ENCODE measurements around the gene GATA1. TPM values are rescaled to one million over a fixed set of nuclear protein-coding genes. Genes with fewer than 3 reads are reported as not detected.
"Not testable (repeated sequence)": the region's sequence is repeated elsewhere in the genome, so short reads cannot be mapped to it uniquely, and the experiment has no call there.

GATA1 gene
- polyA plus RNA-seq, 1 of the 3 experiments (the other 2 are of a cell fraction) = not detected

DNA sequence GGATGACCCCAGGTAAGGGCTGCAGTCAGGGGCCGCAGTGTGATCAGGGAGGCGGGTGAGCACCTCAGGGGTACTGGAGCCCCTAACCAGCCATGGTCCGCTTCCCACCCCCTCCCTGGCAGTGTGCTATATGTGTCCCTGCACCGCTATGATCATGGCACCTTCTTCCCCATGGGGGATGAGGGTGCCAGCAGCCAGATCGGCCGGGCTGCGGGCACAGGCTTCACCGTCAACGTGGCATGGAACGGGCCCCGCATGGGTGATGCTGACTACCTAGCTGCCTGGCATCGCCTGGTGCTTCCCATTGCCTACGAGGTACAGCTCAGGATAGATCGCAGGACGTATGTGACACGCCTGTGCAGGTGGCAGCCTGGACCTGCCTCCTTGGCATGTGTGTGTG is 31.7 kb downstream of the GATA1 start:
- Histone ChIP-seq H3K9ac (no peak overlapping the region), H3K27me3 (ENCODE audit: insufficient read depth) (no peaks in the 10 kb centered on the region)

DNA sequence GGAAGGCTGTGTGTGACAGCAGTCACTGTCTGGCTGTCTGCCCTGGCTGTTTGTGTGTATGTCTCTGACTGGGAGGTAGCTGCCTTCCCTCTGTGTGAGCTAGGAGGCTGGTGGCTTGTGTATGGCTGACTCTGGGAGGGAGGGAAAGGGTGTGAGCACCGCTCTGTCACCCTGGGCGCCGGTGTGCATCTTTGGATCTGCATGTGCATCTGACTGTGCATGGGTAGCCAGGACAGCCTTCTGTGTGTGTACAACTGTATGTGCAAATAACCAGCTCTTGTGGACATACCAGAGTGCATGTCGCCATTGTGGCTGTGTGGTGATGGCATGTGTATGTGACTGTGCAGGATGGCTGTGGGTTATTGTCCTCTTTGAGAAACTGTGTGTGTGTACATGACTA is 32.5 kb downstream of the GATA1 start:
- POLR2A ChIA-PET = no interaction called here
- TF ChIP-seq MXI1 (IDR thresholded peaks at IDR 0.05; ENCODE audit: low read depth, low read length) (no peak), MEF2A (IDR thresholded peaks at IDR 0.05; ENCODE audit: borderline replicate concordance, low read depth) (no peak), RAD21 (IDR thresholded peaks at IDR 0.05; ENCODE audit: low read length) (no peak)
- no peak overlapping the region for H3K4me3 ChIP-seq (ENCODE audit: low read depth in 2 of 2, low read length in 1 of 2)

More for the DNA sequence above, 31.7 kb downstream of the GATA1 start:
- 57% methylated on average over 5 of the region's 16 CpGs for WGBS (ENCODE audit: low lambda C conversion rate)
- Histone ChIP-seq H3K79me2 (ENCODE audit: insufficient read depth) (no peaks in the 10 kb centered on the region), H3K4me1 (ENCODE audit: control insufficient read depth in 1 of 2, insufficient read depth in 2 of 2, low read depth in 1 of 2, low read length in 1 of 2) (no peaks in the 10 kb centered on the region), H4K20me1 (ENCODE audit: insufficient read depth) (no peaks in the 10 kb centered on the region), H2AFZ (ENCODE audit: low read depth) (no peak overlapping the region), H3K4me2 (no peak overlapping the region), H3K27ac (ENCODE audit: low read depth in 2 of 2, low read length in 1 of 2) (no peak overlapping the region), H3K9me2 (no peaks in the 10 kb centered on the region), H3F3A (replicated peaks; ENCODE audit: insufficient read depth) (no peaks in the 10 kb centered on the region), H3K4me3 (ENCODE audit: low read depth in 2 of 2, low read length in 1 of 2) (no peak overlapping the region), H3K36me3 (replicated peaks in 1 of 2; ENCODE audit: control insufficient read depth in 1 of 2, insufficient read depth in 2 of 2, low read length in 1 of 2) (no peaks in the 10 kb centered on the region), H3K9me3 (no peaks in the 10 kb centered on the region)
- ChIA-PET POLR2A (no interaction called here), CTCF (no interaction called here)
- DNase-seq = no peak
- no peak for TF ChIP-seq FOXJ3 (CRISPR knock-in tag; IDR thresholded peaks at IDR 0.05)
- no peak for TF ChIP-seq SMC3 (IDR thresholded peaks at IDR 0.05; ENCODE audit: low read depth, low read length)

DNA sequence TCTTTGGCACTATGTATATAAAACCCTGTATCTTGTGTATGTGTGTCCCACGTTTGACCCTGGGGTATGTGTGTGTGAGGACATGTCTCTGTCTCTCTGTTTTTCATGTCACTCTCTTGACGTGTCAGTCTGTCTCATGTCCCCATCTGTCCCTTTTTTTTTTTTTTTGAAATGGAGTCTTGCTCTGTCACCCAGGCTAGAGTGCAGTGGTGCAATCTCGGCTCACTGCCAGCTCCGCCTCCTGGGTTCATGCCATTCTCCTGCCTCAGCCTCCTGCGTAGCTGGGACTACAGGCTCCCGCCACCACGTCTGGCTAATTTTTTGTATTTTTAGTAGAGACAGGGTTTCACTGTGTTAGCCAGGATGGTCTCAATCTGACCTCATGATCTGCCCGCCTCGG is 33.0 kb downstream of the GATA1 start:
- H3K9me2 ChIP-seq; H2AFZ ChIP-seq (ENCODE audit: low read depth); CTCF ChIA-PET; H3F3A ChIP-seq (replicated peaks; ENCODE audit: insufficient read depth); H3K27me3 ChIP-seq (ENCODE audit: insufficient read depth); H4K20me1 ChIP-seq (ENCODE audit: insufficient read depth); H3K9me3 ChIP-seq; H3K79me2 ChIP-seq (ENCODE audit: insufficient read depth); H3K9ac ChIP-seq; H3K4me3 ChIP-seq (ENCODE audit: low read depth in 2 of 2, low read length in 1 of 2); H3K4me1 ChIP-seq (ENCODE audit: control insufficient read depth in 1 of 2, insufficient read depth in 2 of 2, low read depth in 1 of 2, low read length in 1 of 2); DNase-seq; H3K27ac ChIP-seq (ENCODE audit: low read depth in 2 of 2, low read length in 1 of 2); H3K4me2 ChIP-seq; H3K36me3 ChIP-seq (replicated peaks in 1 of 2; ENCODE audit: control insufficient read depth in 1 of 2, insufficient read depth in 2 of 2, low read length in 1 of 2); POLR2A ChIA-PET: not testable (repeated sequence)
- 53% methylated on average over 9 of the region's 9 CpGs for WGBS (ENCODE audit: low lambda C conversion rate)

More for the DNA sequence above, 32.5 kb downstream of the GATA1 start:
- WGBS (ENCODE audit: low lambda C conversion rate) = 56% methylated on average over 4 of the region's 4 CpGs
- H3K9me3 ChIP-seq = no peaks in the 10 kb centered on the region
- no peaks in the 10 kb centered on the region for H3K9me2 ChIP-seq
- H3K4me1 ChIP-seq (ENCODE audit: control insufficient read depth in 1 of 2, insufficient read depth in 2 of 2, low read depth in 1 of 2, low read length in 1 of 2) = no peaks in the 10 kb centered on the region
- no peak overlapping the region for H3K4me2 ChIP-seq
- H4K20me1 ChIP-seq (ENCODE audit: insufficient read depth) = no peaks in the 10 kb centered on the region
- no peak overlapping the region for H2AFZ ChIP-seq (ENCODE audit: low read depth)
- no peak overlapping the region for H3K9ac ChIP-seq
- no peaks in the 10 kb centered on the region for H3F3A ChIP-seq (replicated peaks; ENCODE audit: insufficient read depth)
- no peaks in the 10 kb centered on the region for H3K27me3 ChIP-seq (ENCODE audit: insufficient read depth)
- no peak for DNase-seq
- H3K36me3 ChIP-seq (replicated peaks in 1 of 2; ENCODE audit: control insufficient read depth in 1 of 2, insufficient read depth in 2 of 2, low read length in 1 of 2) = no peaks in the 10 kb centered on the region
- H3K79me2 ChIP-seq (ENCODE audit: insufficient read depth) = no peaks in the 10 kb centered on the region
- H3K27ac ChIP-seq (ENCODE audit: low read depth in 2 of 2, low read length in 1 of 2) = no peak overlapping the region
- CTCF ChIA-PET = no interaction called here

DNA sequence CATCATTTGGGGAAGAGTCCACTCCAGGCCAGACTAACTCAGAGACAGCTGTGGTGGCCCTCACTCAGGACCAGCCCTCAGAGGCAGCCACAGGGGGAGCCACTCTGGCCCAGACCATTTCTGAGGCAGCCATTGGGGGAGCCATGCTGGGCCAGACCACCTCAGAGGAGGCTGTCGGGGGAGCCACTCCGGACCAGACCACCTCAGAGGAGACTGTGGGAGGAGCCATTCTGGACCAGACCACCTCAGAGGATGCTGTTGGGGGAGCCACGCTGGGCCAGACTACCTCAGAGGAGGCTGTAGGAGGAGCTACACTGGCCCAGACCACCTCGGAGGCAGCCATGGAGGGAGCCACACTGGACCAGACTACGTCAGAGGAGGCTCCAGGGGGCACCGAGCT is 36.7 kb downstream of the GATA1 start:
- H3K4me2 ChIP-seq = no peak overlapping the region
- H3K4me3 ChIP-seq (ENCODE audit: low read depth in 2 of 2, low read length in 1 of 2) = no peak overlapping the region
- ChIA-PET POLR2A (no interaction called here), CTCF (no interaction called here)
- H3K79me2 ChIP-seq (ENCODE audit: insufficient read depth) = no peaks in the 10 kb centered on the region
- no peaks in the 10 kb centered on the region for H3K9me3 ChIP-seq
- H3K9ac ChIP-seq = no peak overlapping the region
- peak; percentile 32 for DNase-seq
- no peaks in the 10 kb centered on the region for H3F3A ChIP-seq (replicated peaks; ENCODE audit: insufficient read depth)
- H3K27me3 ChIP-seq (ENCODE audit: insufficient read depth) = peaks cover under 1% of the 10 kb centered on the region; the same call in 1 of the 2 replicates
- no peak overlapping the region for H2AFZ ChIP-seq (ENCODE audit: low read depth)
- no peaks in the 10 kb centered on the region for H3K4me1 ChIP-seq (ENCODE audit: control insufficient read depth in 1 of 2, insufficient read depth in 2 of 2, low read depth in 1 of 2, low read length in 1 of 2)
- no peak overlapping the region for H3K27ac ChIP-seq (ENCODE audit: low read depth in 2 of 2, low read length in 1 of 2)
- H3K9me2 ChIP-seq = no peaks in the 10 kb centered on the region
- H4K20me1 ChIP-seq (ENCODE audit: insufficient read depth) = no peaks in the 10 kb centered on the region
- H3K36me3 ChIP-seq (replicated peaks in 1 of 2; ENCODE audit: control insufficient read depth in 1 of 2, insufficient read depth in 2 of 2, low read length in 1 of 2) = no peaks in the 10 kb centered on the region
- WGBS (ENCODE audit: low lambda C conversion rate) = no CpG with 5 or more reads among the region's 6 CpGs
- TF ChIP-seq, protein P1, sequence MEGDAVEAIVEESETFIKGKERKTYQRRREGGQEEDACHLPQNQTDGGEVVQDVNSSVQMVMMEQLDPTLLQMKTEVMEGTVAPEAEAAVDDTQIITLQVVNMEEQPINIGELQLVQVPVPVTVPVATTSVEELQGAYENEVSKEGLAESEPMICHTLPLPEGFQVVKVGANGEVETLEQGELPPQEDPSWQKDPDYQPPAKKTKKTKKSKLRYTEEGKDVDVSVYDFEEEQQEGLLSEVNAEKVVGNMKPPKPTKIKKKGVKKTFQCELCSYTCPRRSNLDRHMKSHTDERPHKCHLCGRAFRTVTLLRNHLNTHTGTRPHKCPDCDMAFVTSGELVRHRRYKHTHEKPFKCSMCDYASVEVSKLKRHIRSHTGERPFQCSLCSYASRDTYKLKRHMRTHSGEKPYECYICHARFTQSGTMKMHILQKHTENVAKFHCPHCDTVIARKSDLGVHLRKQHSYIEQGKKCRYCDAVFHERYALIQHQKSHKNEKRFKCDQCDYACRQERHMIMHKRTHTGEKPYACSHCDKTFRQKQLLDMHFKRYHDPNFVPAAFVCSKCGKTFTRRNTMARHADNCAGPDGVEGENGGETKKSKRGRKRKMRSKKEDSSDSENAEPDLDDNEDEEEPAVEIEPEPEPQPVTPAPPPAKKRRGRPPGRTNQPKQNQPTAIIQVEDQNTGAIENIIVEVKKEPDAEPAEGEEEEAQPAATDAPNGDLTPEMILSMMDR (IDR thresholded peaks at IDR 0.05) = no peak
- TF ChIP-seq MEF2A (IDR thresholded peaks at IDR 0.05; ENCODE audit: borderline replicate concordance, low read depth) (no peak), YY1 (IDR thresholded peaks at IDR 0.05; ENCODE audit: low read depth) (no peak), FOSL2 (IDR thresholded peaks at IDR 0.05; ENCODE audit: borderline replicate concordance, low read depth) (no peak), RAD21 (IDR thresholded peaks at IDR 0.05; ENCODE audit: low read length) (no peak), POLR2AphosphoS5 (IDR thresholded peaks at IDR 0.05; ENCODE audit: low read depth, low read length) (no peak), FOXJ3 (CRISPR knock-in tag; IDR thresholded peaks at IDR 0.05) (no peak), FOXM1 (IDR thresholded peaks at IDR 0.05; ENCODE audit: low read depth) (no peak), RCOR1 (IDR thresholded peaks at IDR 0.05; ENCODE audit: low read length) (no peak)
- TF ChIP-seq, protein P2, sequence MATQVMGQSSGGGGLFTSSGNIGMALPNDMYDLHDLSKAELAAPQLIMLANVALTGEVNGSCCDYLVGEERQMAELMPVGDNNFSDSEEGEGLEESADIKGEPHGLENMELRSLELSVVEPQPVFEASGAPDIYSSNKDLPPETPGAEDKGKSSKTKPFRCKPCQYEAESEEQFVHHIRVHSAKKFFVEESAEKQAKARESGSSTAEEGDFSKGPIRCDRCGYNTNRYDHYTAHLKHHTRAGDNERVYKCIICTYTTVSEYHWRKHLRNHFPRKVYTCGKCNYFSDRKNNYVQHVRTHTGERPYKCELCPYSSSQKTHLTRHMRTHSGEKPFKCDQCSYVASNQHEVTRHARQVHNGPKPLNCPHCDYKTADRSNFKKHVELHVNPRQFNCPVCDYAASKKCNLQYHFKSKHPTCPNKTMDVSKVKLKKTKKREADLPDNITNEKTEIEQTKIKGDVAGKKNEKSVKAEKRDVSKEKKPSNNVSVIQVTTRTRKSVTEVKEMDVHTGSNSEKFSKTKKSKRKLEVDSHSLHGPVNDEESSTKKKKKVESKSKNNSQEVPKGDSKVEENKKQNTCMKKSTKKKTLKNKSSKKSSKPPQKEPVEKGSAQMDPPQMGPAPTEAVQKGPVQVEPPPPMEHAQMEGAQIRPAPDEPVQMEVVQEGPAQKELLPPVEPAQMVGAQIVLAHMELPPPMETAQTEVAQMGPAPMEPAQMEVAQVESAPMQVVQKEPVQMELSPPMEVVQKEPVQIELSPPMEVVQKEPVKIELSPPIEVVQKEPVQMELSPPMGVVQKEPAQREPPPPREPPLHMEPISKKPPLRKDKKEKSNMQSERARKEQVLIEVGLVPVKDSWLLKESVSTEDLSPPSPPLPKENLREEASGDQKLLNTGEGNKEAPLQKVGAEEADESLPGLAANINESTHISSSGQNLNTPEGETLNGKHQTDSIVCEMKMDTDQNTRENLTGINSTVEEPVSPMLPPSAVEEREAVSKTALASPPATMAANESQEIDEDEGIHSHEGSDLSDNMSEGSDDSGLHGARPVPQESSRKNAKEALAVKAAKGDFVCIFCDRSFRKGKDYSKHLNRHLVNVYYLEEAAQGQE (IDR thresholded peaks at IDR 0.05; ENCODE audit: low read depth, low read length) = no peak
